Motor neuron (in vitro differentiated cells): Measurements from ENCODE around the gene SYCP2. TPM values are rescaled to one million over a fixed set of nuclear protein-coding genes. Genes with fewer than 3 reads are reported as not detected.
"Not testable (repeated sequence)": the region's sequence is repeated elsewhere in the genome, so short reads cannot be mapped to it uniquely, and the experiment has no call there.

ENCODE experiments used
- ATAC-seq, 8 experiments: fragments of 200-7000 bp; cut with Tn5 transposase; replicated peaks in 6 of 8; 2 replicates each; pipeline ENCODE4 v1.8.0; 2021; ENCODE audit warnings: mild to moderate bottlenecking in 8 of 8, moderate library complexity in 8 of 8
- H3K27ac ChIP-seq, 2 donors: fragments of 250-450 bp; sonication (Bioruptor Pico); 2 replicates each; pipeline ENCODE4 v1.9.0; 2021; ENCODE audit warnings: antibody characterized with exemption in 2 of 2, mild to moderate bottlenecking in 2 of 2, moderate library complexity in 1 of 2
- H3K4me1 ChIP-seq, 2 donors: fragments of 250-450 bp; sonication (Bioruptor Pico); replicated peaks in 1 of 2; 2 replicates each; pipeline ENCODE4 v1.6.1; 2021; ENCODE audit warnings: antibody characterized with exemption in 2 of 2, mild to moderate bottlenecking in 2 of 2, moderate library complexity in 1 of 2
- H3K4me3 ChIP-seq, 5 donors: fragments of 250-450 bp; sonication (Bioruptor Pico); 2 replicates each; pipeline ENCODE4 v1.9.0; 2021; ENCODE audit warnings: antibody characterized with exemption in 5 of 5, mild to moderate bottlenecking in 5 of 5, moderate library complexity in 4 of 5
- WGBS, 10 experiments: fragments of 450-650 bp; shearing (Covaris generic); methylation state at CpG; one replicate each; pipeline ENCODE4 v1.0.0; 2022; 5-methylcytosine and 5-hydroxymethylcytosine counted together
- in situ Hi-C, 9 experiments: fragments of 400-800 bp; cut with MboI; loops; one replicate each; pipeline ENCODE4 v1.15.0; 2021; ENCODE audit warnings: low sequenced_read_pairs in 9 of 9, low pct_unique_long_range_greater_than_20kb in 2 of 9; ENCODE audit not compliant: unreplicated experiment in 9 of 9
- total RNA-seq, 8 experiments: library from RNA; unstranded; fragments of 300-600 nt; gene quantifications; 2 replicates each; pipeline versions ENCODE4 v1.2.3 to v1.2.4, GENCODE V29; 2022

SYCP2 gene
- total RNA-seq, 8 experiments from 2014 or later, result 0.63 to 6.5 (median 1.7) TPM

DNA sequence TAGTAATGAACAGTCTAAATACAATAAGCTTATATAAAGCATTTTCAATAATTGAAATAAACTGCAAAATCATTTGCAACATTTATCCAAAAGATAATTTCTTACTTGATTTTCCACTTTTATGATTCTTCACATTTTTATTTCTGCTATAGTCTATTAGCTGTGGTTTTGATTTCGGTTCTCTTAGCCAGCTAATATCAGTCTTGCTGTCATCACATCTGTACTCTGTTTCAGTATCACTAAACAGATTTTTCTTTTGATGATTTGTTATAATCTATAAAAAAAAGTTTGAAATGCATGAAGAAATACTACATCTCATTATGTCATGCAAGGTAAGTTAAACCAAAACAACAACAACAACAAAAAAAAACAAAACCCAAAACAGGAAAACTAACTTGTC lies 53.2 kb downstream of the SYCP2 start:
- in situ Hi-C loops, result no loop called here
- 29 to 100% (median 68%) methylated on average over 1 of the region's 1 CpG; no CpG with 5 or more reads in 4 of the 10 experiments for WGBS, 10 experiments
- no peak overlapping the region for H3K27ac ChIP-seq
- H3K4me3 ChIP-seq, result no peak overlapping the region
- no peak for ATAC-seq
- H3K4me1 ChIP-seq, result no peaks in the 10 kb centered on the region

GRCh38 chr20:59873409-59873808 lies 60.0 kb downstream of the SYCP2 start:
- no peak for ATAC-seq
- Histone ChIP-seq H3K4me3 (no peak overlapping the region), H3K27ac (no peak overlapping the region), H3K4me1 (no peaks in the 10 kb centered on the region)
- 33 to 86% (median 67%) methylated on average over 1 of the region's 1 CpG; no CpG with 5 or more reads in 3 of the 10 experiments for WGBS, 10 experiments
- in situ Hi-C loops, result no loop called here

GRCh38 chr20:59871096-59871495 lies 62.3 kb downstream of the SYCP2 start:
- WGBS, 10 experiments, result 0 to 83% (median 68%) methylated on average over 1 of the region's 1 CpG
- ATAC-seq, result peak in 2 of 8 experiments; percentile 69 to 73
- H3K4me3 ChIP-seq, result no peak overlapping the region
- no peaks in the 10 kb centered on the region for H3K4me1 ChIP-seq
- in situ Hi-C loops, result no loop called here
- H3K27ac ChIP-seq, result no peak overlapping the region

- no peak overlapping the region for H3K4me3 ChIP-seq
- no peak overlapping the region for H3K27ac ChIP-seq
- peak in 1 of 8 experiments; percentile 34 for ATAC-seq
- peaks cover 0 to 5% of the 10 kb centered on the region in 2 donors for H3K4me1 ChIP-seq
- in situ Hi-C loops, result no loop called here
- 11 to 95% (median 71%) methylated on average over 1 to 3 of the region's 3 CpGs for WGBS, 10 experiments
Observed at GRCh38 chr20:59866338-59866737, 67.1 kb downstream of the SYCP2 start.

- H3K4me1 ChIP-seq, result peaks cover 0 to 5% of the 10 kb centered on the region in 2 donors
- no peak overlapping the region for H3K4me3 ChIP-seq
- no peak for ATAC-seq
- no peak overlapping the region for H3K27ac ChIP-seq
- in situ Hi-C loops, result no loop called here
- 50 to 100% (median 88%) methylated on average over 1 of the region's 1 CpG; no CpG with 5 or more reads in 4 of the 10 experiments for WGBS, 10 experiments
Observed at GRCh38 chr20:59864726-59865125, 68.7 kb downstream of the SYCP2 start.

- 59 to 93% (median 79%) methylated on average over 1 to 3 of the region's 3 CpGs for WGBS, 10 experiments
- in situ Hi-C loops, result no loop called here
- peak in 5 of 8 experiments; percentile 26 to 83 (median 58) for ATAC-seq
Observed at GRCh38 chr20:59863058-59863457, 70.4 kb downstream of the SYCP2 start.

GRCh38 chr20:59861401-59861800 lies 72.0 kb downstream of the SYCP2 start:
- in situ Hi-C loops, result no loop called here
- peak in 5 of 8 experiments; percentile 33 to 68 (median 44) for ATAC-seq

More at GRCh38 chr20:59863058-59863457, 70.4 kb downstream of the SYCP2 start:
- Histone ChIP-seq H3K27ac (no peak overlapping the region), H3K4me1 (peaks cover 0 to 5% of the 10 kb centered on the region in 2 donors), H3K4me3 (no peak overlapping the region)

GRCh38 chr20:59858425-59858824 lies 75.0 kb downstream of the SYCP2 start:
- in situ Hi-C loops, result no loop called here
- Histone ChIP-seq H3K4me3 (no peak overlapping the region), H3K4me1 (peaks cover 0 to 5% of the 10 kb centered on the region in 2 donors), H3K27ac (no peak overlapping the region)
- ATAC-seq, result no peak
- 49 to 90% (median 80%) methylated on average over 1 to 5 of the region's 5 CpGs; no CpG with 5 or more reads in 2 of the 10 experiments for WGBS, 10 experiments

More at GRCh38 chr20:59861401-59861800, 72.0 kb downstream of the SYCP2 start:
- Histone ChIP-seq H3K27ac (no peak overlapping the region), H3K4me3 (no peak overlapping the region), H3K4me1 (peaks cover 0 to 5% of the 10 kb centered on the region in 2 donors)
- WGBS, 10 experiments, result 40 to 81% (median 63%) methylated on average over 1 to 4 of the region's 4 CpGs; no CpG with 5 or more reads in 1 of the 10 experiments

DNA sequence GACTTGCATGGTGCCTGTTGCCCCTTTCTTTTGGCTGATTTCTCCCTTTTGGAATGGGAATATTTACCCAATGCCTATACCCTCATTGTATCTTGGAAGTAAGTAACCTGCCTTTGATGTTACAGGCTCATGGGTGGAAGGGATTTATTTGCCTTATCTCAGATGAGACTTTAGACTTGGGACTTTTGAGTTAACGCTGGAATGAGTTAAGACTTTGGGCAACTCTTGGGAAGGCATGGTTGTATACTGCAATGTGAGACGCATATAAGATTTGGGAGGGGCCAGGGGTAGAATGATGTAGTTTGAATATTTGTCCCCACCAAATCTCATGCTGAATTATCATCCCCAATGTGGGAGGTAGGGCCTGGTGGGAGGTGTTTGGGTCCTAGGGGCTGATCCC lies 75.5 kb downstream of the SYCP2 start:
- Histone ChIP-seq H3K27ac (no peak overlapping the region), H3K4me1 (peaks cover 0 to 5% of the 10 kb centered on the region in 2 donors), H3K4me3 (no peak overlapping the region)
- no peak for ATAC-seq
- 40 to 100% (median 79%) methylated on average over 1 to 2 of the region's 2 CpGs; no CpG with 5 or more reads in 6 of the 10 experiments for WGBS, 10 experiments
- in situ Hi-C loops, result no loop called here

DNA sequence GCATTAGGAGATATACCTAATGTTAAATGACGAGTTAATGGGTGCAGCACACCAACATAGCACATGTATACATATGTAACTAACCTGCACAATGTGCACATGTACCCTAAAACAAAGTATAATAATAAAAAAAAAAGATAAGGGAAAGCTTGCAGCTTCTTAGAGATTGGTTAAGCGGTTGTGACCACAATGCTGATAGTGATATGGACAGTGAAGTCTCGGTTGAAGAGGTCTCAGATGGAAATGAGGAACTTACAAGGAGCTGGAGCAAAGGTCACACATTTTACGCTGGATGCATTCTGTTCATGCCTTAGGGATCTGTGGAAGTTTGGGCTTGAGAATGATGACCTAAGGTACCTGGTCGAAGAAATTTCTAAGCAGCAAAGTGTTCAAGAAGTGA lies 76.5 kb downstream of the SYCP2 start:
- H3K4me3 ChIP-seq, H3K4me1 ChIP-seq, ATAC-seq, H3K27ac ChIP-seq, in situ Hi-C loops: not testable (repeated sequence)
- 45 to 100% (median 83%) methylated on average over 1 to 4 of the region's 5 CpGs for WGBS, 10 experiments

GRCh38 chr20:59856526-59856925 lies 76.9 kb downstream of the SYCP2 start:
- H3K27ac ChIP-seq, H3K4me3 ChIP-seq, in situ Hi-C loops, H3K4me1 ChIP-seq, ATAC-seq: not testable (repeated sequence)
- no CpG with 5 or more reads among the region's 1 CpG for WGBS, 10 experiments

GRCh38 chr20:59850018-59850641 lies 83.3 kb downstream of the SYCP2 start:
- Histone ChIP-seq H3K4me1 (no peaks in the 10 kb centered on the region), H3K4me3 (no peak overlapping the region), H3K27ac (no peak overlapping the region)
- peak in 3 of 8 experiments; percentile 29 to 38 (median 31) for ATAC-seq
- in situ Hi-C loops, result no loop called here
- 47 to 88% (median 66%) methylated on average over 3 to 7 of the region's 7 CpGs for WGBS, 10 experiments

DNA sequence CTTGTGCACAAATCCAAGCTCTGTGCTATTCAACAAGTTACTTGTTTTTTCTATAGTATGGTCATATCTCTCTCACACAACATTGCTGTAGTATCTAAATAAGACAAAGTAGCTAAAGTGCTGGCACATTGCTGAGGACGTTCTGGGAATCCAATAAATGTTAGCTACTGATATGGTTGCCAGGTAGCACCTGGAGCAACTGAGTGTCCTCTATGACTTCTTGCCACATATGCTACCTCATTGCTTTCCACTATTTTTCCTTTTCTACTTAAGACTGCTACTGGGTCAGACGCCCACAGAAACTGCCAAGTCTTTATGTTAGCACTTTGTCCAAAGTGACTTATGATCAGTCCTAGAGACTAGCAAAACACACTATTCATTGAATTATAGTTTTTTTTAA lies 85.3 kb downstream of the SYCP2 start:
- no peak overlapping the region for H3K4me3 ChIP-seq
- WGBS, 10 experiments, result 21 to 100% (median 60%) methylated on average over 1 to 2 of the region's 2 CpGs; no CpG with 5 or more reads in 1 of the 10 experiments
- H3K27ac ChIP-seq, result no peak overlapping the region
- in situ Hi-C loops, result no loop called here
- ATAC-seq, result no peak
- H3K4me1 ChIP-seq, result no peaks in the 10 kb centered on the region

DNA sequence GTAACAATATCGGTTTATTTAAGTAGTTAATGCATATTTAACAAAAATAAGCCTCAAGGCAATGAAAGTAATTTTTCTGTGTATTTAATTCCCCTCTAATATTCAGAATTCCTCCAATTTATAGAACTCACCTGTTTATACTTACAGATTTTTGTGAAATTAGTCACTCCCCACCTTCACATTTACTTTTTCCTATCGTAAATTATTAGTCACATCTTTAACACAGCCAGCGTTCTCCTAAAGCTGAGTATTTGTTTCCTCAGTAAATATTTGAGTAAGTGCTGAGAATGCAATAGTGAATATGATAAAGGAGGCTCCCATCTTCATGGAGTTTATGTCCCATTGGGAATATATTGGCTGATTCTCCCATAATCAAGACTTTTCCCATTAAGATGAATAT lies 88.0 kb downstream of the SYCP2 start:
- ATAC-seq, result no peak
- Histone ChIP-seq H3K4me3 (no peak overlapping the region), H3K27ac (no peak overlapping the region), H3K4me1 (no peaks in the 10 kb centered on the region)
- WGBS, 10 experiments, result 40 to 100% (median 86%) methylated on average over 1 to 3 of the region's 3 CpGs
- in situ Hi-C loops, result no loop called here
